ENCODE measurements around the gene C19orf33. TPM values are rescaled to one million over a fixed set of nuclear protein-coding genes. Genes with fewer than 3 reads are reported as not detected.

Gene C19orf33
- polyA plus RNA-seq, 4 donors, result 6.9 to 15.2 (median 12.2) TPM

DNA sequence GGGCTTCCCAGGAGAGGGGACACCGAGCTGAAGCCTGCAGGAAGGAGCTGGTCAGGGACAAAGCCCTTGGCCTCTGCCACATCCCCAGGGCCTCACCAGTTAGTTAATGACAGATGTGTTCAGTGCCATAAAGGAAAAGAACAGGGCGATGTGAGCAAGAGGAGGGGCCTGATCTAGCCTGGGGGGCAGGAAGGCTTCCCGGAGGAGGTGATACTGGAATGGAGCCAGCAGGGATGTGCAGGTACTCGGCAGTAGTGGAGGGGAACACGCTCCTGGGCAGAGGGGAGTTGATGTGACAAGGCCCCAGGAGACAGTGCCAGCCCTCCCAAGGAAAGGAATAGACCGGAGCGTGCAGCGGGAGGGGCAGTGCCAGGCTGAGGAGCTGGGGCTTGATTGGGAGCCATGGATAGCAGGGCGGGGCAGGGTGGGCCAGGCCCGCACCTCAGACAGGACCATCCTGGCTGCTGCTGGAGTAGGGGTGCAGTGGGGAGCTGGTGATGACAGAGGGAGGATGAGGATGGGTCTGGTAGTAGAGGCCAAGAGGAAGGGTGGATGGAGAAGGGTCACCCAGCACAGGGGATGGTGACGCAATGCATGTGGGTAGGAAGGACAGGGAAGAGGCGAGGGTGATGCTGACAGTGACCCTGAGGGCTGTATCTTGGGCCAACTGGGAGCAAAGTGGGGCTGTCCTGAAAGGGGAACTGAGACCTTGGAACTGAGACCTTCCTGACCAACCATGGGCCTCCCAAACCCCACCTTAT, 4.1 kb downstream of the C19orf33 start:
- DNase-seq (ENCODE audit: low read depth in 4 of 4, low spot score in 2 of 4), result no peak

DNA sequence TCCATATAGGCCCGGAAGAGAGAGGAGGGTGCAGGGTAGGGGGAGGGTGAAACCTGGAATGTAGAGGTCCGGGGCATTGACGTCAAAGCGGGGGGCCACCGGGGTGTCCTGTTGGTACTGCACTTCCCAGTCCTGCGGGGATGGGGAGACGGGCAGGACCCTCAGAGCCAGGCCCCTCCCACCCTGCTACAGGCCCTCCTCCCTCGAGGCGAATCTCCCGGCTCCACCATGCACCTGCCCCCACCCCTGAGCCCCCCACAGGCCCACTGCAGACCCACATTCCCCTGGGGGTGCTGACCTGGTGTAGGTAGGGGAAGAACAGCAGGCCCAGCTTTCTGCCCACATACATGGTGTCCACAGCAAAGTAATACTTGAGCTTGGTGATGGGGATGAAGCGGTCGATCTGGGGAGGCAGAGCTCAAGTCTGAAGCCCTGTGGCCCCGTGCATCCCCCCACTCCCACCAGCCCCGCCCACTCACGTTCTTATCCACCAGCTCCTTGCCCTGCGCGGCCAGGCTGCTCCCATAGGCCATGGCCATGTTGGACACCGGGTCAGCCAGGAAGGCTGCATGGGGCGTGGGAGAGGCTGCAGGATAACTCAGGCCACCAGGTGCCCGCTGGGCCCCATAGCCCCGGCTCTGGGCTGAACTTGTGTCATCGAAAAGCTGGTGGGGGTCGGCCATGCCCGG, 5.0 kb downstream of the C19orf33 start:
- DNase-seq (ENCODE audit: low read depth in 4 of 4, low spot score in 2 of 4), result no peak

DNA sequence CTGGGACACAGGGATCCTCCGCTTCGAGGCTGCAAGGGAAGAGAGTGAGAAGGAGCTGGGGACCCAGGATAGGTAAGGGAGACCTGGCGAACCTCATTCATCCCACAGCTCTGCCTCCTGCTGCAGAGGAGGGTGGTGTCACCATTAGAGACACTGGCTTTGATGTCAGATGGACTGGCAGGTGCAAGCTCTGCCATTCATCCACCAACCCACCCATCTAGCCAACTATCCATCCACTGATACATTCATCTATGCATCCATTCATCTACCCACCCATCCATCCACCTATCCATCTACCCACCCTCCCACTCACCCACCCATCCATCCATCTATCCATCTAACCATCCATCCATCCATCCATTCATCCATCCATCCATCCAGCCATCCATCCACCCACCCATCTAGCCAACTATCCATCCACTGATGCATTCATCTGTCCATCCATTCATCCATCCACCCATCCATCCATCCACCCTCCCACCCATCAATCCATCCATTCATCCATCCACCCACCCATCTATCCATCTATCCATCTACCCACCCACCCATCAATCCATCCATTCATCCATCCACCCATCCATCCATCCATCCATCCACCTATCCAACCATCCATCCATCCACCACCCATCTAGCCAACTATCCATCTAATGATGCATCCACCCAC, 5.7 kb downstream of the C19orf33 start:
- DNase-seq (ENCODE audit: low read depth in 4 of 4, low spot score in 2 of 4), result no peak

DNA sequence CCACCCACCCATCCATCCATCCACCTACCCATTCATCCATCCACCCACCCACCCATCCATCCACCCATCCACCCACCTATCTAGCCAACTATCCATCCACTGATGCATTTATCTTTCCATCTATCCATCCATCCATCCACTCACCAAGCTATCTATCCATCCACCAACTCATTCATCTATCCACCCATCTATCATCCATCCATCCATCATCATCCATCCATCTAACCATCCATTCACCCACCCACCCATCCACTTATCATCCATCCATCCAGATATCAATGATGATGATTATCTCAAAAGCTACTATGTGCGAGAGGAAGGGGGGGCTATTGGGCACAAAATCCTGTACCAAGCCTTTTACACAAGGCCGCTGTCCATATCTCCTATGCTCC, 6.2 kb downstream of the C19orf33 start:
- DNase-seq (ENCODE audit: low read depth in 4 of 4, low spot score in 2 of 4), result no peak

DNA sequence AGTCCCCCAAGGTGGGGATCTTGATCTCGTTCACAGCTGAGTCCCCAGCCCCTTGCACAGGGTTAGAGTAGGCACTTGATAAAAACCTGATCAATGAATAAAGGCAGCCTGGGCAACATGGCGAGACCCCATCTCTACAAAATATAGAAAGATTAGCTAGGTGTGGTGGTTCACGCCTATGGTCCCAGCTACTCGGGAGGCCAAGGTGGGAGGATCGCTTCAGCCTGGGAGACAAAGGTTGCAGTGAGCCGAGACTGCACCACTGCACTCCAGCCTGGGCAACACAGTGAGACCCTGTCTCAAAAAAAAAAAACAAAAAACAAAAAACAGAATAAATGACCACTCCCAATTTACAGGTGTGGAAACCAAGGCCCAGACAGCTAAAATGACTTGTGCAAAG, 6.9 kb downstream of the C19orf33 start:
- DNase-seq (ENCODE audit: low read depth in 4 of 4, low spot score in 2 of 4), result no peak

DNA sequence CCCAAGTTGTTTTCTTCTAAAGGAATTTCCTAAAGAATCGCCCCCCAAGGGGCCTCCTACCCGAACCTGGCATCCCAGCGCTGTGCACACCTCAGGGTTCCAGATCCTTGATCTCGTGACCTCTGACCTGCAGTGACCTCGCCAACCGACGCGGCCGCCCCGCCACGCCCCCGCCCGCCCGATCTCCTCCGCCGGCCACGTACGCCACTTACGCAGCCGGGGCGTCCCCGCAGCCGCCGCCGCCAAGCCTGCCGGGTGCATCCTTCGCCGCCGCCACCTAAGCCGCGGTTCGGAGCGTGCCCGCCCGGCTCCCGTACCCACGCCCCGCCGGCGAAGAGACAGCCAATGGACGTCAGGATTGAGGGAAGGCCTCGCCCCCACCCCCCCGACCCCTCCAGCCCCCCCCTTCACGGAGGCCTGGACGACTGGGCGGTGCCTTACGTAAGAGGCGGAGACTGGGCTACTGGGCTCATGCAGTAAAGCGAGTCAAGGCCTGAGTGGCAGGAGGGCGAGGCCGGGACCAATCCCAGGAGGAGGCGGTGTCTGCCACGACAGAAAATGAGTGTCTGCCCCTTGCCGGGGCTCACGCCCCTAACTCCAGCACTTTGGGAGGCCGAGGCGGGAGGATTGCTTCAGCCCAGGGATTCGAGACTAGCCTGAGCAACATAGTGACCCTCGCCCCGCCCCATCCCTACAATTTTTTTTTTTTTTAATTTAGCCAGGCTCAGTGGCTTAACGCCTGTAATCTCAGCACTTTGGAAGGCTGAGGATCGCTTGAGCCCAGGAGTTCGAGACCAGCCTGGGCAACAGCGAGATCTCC, 11.8 kb downstream of the C19orf33 start, which contains the start of gene YIF1B:
YIF1B (minus strand) TSS at position 291 of the 820 bp plus-strand sequence; CDS start at position 261, 30 bp downstream.
- peak; percentile 68 to 92 (median 86) for DNase-seq (ENCODE audit: low read depth in 4 of 4, low spot score in 2 of 4)

DNA sequence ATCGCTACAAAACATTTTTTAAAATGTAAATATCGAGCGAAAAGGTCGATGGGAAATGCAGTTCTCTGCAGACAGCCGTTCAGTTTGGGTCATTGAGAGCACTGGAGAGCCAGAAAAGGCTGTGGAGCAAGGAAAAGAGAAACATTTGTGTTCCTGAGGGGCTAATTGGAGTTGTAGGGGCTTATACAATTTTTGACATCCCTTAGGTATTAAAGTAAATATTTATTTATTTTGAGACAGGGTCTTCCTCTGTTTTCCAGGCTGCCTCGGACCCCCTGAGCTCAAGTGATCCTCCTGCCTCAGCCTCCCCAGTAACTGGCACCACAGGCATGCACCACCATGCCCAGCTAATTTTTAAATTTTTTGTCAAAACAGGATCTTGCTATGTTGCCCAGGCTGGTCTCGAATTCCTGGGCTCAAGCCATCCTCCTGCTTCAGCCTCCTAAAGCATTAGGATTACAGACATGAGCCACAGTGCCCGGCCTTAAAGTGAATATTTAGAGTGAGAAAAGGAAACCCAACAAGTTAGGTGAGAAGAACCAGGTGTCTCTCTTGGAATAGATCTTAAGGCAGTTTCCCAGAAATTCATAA, 12.5 kb downstream of the C19orf33 start:
- no peak for DNase-seq (ENCODE audit: low read depth in 4 of 4, low spot score in 2 of 4)

DNA sequence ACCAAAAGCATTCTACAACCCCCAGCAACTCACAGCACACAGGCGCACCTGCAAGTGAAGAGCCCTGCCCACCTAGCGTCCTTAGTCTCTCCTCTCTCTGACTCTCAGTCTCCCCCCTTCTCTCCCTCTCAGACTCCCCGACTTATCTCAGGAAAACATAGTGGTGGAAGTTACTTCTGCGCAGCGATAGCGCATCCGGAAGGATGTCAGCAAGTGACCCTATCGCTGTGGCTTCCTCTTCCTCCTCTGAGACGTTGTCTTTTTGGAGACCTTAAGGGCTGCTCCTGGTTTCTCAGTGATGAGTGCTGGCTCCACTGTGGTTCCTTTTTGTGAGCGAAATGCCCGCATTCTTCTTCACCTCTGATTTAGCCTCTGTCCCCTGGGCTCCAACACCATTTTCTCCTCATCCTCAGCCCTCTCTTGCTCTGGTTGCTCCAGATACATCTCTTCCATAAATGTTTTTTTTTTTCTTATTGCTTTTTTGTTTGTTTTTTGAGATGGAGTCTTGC, 13.1 kb downstream of the C19orf33 start:
- no peak for DNase-seq (ENCODE audit: low read depth in 4 of 4, low spot score in 2 of 4)

DNA sequence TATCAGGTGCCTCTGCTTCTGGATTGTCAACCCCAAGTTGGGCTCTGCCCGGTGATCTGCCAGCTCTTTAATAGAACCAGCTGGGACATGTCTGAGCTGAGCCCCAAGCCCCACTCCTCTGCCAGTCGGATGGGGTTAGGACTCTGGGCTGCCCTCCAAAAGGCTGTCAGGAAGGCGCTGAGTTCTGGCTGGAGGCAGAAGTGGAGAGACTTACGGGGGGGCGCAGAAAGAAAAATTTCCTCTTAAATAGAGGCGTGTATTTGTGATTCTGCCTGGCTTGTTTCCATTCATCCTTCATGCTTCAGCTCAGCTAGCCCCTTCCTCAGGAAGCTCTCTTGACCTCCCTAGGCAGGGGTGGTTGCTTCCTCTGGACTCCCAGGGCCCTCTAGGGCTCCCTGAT, 14.6 kb downstream of the C19orf33 start:
- DNase-seq (ENCODE audit: low read depth in 4 of 4, low spot score in 2 of 4), result no peak

DNA sequence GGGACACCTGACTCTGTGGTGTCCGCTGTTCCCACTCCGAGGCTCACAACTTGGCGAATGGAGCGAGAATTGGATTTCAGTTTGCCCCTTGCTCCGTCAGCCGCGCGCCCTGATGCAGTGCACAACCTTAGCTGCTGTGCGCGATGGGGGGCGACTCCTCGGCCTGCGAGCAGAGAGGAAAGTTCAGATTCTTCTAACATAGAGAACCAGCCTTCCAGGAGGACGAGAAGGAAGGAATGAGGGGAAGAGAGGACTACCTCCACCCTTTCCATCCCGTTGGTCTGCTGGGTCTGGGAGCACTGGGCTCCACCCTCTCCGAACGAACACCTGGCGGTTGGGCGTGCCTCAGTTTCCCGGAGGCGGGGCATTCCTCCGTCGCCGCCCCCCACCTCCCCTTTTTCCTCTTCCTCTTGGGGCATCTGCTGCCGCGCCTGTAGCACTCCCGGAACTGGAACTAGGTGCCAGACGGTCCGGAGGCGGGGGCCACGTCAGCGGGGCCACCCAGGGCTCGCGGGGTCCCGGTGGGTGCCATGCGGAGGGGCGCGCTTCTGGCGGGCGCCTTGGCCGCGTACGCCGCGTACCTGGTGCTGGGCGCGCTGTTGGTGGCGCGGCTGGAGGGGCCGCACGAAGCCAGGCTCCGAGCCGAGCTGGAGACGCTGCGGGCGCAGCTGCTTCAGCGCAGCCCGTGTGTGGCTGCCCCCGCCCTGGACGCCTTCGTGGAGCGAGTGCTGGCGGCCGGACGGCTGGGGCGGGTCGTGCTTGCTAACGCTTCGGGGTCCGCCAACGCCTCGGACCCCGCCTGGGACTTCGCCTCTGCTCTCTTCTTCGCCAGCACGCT, 15.6 kb downstream of the C19orf33 start, which contains the start of gene KCNK6:
KCNK6 (plus strand) TSS at position 425 of the 838 bp plus-strand sequence; CDS start at position 531, 106 bp downstream.
- DNase-seq (ENCODE audit: low read depth in 4 of 4, low spot score in 2 of 4), result no peak

DNA sequence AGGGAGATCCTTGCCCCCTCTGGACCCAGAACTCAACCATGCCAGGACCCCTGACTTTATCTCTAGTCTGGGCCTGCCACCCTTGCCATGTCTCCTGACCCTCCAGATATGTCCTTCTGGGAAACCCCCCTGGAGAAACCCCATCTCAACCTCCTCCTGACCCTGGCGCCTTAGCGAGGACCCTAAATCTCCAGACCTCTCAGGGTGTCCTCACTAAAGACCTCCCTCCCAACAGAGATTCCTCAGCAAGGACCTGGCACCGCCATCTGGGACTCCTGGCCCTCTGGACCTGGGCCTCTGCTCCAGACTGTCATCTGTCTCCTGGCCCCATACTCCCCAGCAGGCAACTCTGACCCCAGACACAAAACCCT, 16.9 kb downstream of the C19orf33 start:
- no peak for DNase-seq (ENCODE audit: low read depth in 4 of 4, low spot score in 2 of 4)

DNA sequence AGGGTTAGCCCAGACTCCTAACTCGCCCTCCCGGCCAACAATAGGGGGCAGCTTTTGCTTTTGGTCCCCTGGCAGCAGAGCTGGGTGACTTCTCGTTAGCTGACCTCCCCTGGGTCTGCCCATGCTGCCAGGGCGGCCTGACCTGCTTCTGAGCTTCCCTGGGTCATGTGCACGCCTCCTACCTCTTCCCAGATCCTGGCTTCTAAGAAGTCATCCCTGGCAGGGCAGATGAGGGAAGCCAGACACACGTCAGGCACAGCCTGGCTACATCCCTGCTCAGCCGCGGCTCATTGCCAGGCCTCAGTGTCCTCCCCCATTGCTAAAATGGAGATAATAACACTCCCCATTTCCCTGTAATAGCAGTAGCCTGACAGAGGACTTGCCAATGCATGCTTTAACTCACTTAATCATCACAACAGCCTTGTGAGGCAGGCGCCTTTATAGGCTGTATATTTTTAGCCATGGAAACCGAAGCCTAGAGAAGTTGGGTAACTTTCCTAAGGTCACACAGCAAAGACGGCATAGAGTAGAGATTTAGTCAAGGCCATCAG, 17.7 kb downstream of the C19orf33 start:
- no peak for DNase-seq (ENCODE audit: low read depth in 4 of 4, low spot score in 2 of 4)

DNA sequence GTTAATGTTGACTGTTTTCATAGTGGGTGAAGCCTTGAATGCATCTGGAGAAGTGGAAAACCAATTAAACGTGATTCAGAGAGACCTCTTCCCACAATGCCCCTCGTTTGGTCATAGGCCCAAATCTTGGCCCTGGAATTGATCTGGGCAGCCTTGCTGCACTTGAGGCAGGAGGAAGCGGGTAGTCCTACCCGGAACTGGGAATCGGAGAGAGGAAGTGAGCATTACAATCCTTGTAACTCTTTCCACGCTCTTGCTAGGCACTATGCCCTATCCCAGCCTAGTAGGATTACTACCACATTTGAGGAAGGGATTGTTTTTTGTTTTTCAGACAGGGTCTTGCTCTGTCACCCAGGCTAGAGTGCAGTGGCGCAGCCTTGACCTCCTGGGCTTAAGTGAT, 19.2 kb downstream of the C19orf33 start:
- no peak for DNase-seq (ENCODE audit: low read depth in 4 of 4, low spot score in 2 of 4)

DNA sequence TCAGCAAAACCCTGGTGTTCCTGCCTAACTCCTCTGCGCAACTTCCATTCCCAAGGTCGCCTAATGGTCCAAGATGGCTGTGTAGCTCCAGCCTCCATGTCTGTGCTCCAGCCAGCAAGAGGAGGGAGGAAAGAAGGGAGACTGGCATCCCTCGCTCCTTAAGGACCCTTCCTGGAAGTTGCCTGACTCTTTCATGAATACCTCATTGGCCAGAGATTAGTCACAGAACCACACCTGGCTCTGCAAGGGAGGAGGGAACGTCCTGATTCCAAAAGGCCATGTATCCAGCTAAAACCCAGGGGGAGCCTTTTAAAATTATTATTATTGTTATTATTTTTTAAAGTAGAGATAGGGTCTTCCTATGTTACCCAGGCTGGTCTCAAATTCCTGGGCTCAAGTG, 20.4 kb downstream of the C19orf33 start:
- DNase-seq (ENCODE audit: low read depth in 4 of 4, low spot score in 2 of 4), result no peak

DNA sequence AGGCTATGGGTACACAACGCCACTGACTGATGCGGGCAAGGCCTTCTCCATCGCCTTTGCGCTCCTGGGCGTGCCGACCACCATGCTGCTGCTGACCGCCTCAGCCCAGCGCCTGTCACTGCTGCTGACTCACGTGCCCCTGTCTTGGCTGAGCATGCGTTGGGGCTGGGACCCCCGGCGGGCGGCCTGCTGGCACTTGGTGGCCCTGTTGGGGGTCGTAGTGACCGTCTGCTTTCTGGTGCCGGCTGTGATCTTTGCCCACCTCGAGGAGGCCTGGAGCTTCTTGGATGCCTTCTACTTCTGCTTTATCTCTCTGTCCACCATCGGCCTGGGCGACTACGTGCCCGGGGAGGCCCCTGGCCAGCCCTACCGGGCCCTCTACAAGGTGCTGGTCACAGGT, 22.5 kb downstream of the C19orf33 start:
- DNase-seq (ENCODE audit: low read depth in 4 of 4, low spot score in 2 of 4), result no peak

DNA sequence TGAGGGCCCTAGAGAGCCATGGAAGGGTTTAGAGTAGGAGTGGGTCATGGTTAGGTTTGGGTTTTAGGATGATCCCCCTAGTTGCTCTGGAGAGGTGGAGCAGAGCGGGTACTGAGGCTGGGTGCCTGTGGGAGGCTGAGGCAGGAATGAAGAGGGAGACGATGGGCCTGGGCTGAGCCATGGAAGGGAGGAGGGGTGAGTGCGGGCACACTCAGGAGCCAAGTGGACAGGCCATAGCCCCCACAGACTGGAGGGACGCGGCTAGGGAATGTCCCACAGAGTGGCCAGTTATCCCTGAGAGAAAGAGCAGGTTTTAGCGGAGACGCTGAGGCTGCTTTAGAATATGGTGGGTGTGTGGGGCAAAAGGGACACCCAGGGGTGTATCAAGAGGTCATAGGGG, 25.6 kb downstream of the C19orf33 start:
- DNase-seq (ENCODE audit: low read depth in 4 of 4, low spot score in 2 of 4), result no peak

DNA sequence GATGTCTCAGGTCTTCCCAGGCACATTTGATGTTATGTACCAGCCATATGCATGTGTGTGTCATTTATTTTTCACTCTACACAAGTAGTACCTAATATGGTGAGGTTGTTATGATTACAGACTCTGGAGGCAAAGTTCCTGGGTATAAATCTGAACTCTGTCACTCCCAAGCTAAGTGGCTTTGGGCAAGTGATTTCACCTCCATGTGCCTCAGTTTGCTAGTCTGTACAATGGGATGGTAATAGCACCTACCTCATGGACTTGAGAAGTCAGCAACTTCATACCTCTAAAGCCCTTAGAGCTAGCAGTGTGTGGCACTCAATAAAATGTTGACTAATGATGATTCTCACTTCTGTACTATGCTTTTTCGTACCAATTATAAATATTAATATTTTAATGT, 27.7 kb downstream of the C19orf33 start:
- DNase-seq (ENCODE audit: low read depth in 4 of 4, low spot score in 2 of 4), result no peak

DNA sequence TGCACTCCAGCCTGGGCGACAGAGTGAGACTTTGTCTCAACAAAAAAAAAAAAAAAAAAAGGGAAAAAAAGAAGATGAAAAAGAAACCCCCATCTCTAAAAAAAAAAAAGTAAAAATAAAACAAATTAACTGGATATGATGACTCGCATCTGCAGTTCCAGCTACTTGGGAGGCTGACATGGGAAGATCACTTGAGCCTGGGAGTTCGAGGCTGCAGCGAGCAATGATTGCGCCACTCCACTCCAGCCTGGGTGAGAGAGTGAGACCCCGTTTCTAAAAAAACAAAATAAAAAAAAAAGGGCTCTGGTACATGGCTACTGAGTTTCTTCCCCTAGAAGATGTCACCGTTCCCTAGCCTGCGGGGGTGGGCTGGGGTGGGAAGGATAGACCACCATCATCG, 29.2 kb downstream of the C19orf33 start:
- no peak for DNase-seq (ENCODE audit: low read depth in 4 of 4, low spot score in 2 of 4)
